K562 (cell line): ENCODE data around the gene DNAJC15. TPM values are rescaled to one million over a fixed set of nuclear protein-coding genes. Genes with fewer than 3 reads are reported as not detected.
"Not testable (repeated sequence)": the region's sequence is repeated elsewhere in the genome, so short reads cannot be mapped to it uniquely, and the experiment has no call there.

Experiments
- ATAC-seq: fragments of 200-7000 bp; cut with Tn5 transposase; 3 replicates; pipeline ENCODE4 v1.9.1; 2020; ENCODE audit warnings: moderate library complexity
- BruUV-seq: library from RNA; stranded (reverse); fragments of 400-500 nt; replicated peaks from 2 replicates; lab custom pipeline; 2021; lab: Mats Ljungman, UMichigan
- CTCF ChIA-PET: fragments of 300-600 bp; formaldehyde crosslinking; extraction: SDS; loops from one replicate; lab custom pipeline; 2021; ENCODE audit warnings: low intra/inter-chr PET ratio; lab: Yijun Ruan, JAX
- POLR2A ChIA-PET: fragments of 300-600, 350-650 bp; sonication (Branson Sonifier 250); formaldehyde crosslinking; extraction: SDS; loops from one replicate; lab custom pipeline; 2021; ENCODE audit warnings: antibody characterized with exemption, inconsistent platforms; lab: Yijun Ruan, JAX
- DNase-seq, 4 experiments: peaks; one replicate each; pipeline versions ENCODE4 v3.0.0 to v3.0.0-alpha.2; 2011 to 2018; ENCODE audit warnings: low spot score in 3 of 4, mixed read lengths in 3 of 4; ENCODE audit errors: extremely low read depth in 1 of 4
- FAIRE-seq: peaks from 2 replicates; lab custom pipeline; 2011; peaks lifted over from hg19 to GRCh38; lab: Jason Lieb, UNC
- H2AFZ ChIP-seq: 2 replicates; pipeline ENCODE4 v1.6.0; 2011; ENCODE audit warnings: low read depth, low read length, control low read depth, inconsistent platforms
- H3K27ac ChIP-seq: fragments of 200-600 bp; 3 replicates; pipeline ENCODE4 v1.8.0; 2011; ENCODE audit warnings: low read depth, mild to moderate bottlenecking, control low read depth, inconsistent platforms, low read length, moderate library complexity, mixed read lengths; ENCODE audit errors: extremely low read depth
- H3K27me3 ChIP-seq, 2 experiments: fragments of 300-600 bp in 1 of 2; 2 replicates in 1 of 2; 3 replicates in 1 of 2; pipeline versions ENCODE4 v1.6.0 to v1.8.0; 2011; ENCODE audit warnings: inconsistent platforms in 2 of 2, low read length in 2 of 2, mild to moderate bottlenecking in 1 of 2, mixed read lengths in 1 of 2, moderate library complexity in 1 of 2; ENCODE audit not compliant: control insufficient read depth in 2 of 2, insufficient read depth in 2 of 2
- H3K36me3 ChIP-seq: fragments of 300-600 bp; 3 replicates; pipeline ENCODE4 v1.8.0; 2011; ENCODE audit warnings: mild to moderate bottlenecking, low read length, inconsistent platforms; ENCODE audit not compliant: control insufficient read depth, insufficient read depth
- H3K4me1 ChIP-seq, 2 experiments: fragments of 200-600 bp in 1 of 2; replicated peaks in 1 of 2; 2 replicates in 1 of 2; 3 replicates in 1 of 2; pipeline versions ENCODE4 v1.5.1 to v1.8.0; 2011; ENCODE audit warnings: inconsistent platforms in 2 of 2, low read length in 2 of 2, mild to moderate bottlenecking in 1 of 2, mixed read lengths in 1 of 2, moderate library complexity in 1 of 2; ENCODE audit not compliant: control insufficient read depth in 2 of 2, insufficient read depth in 2 of 2
- H3K4me2 ChIP-seq: 2 replicates; pipeline ENCODE4 v1.6.1; 2011; ENCODE audit warnings: low read length, control low read depth, inconsistent platforms, mixed read lengths; ENCODE audit not compliant: insufficient read depth
- H3K4me3 ChIP-seq: fragments of 200-600 bp; sonication (generic), shearing (Covaris generic); 2 replicates; pipeline ENCODE4 v1.5.1; 2016; ENCODE audit warnings: control low read depth, inconsistent platforms
- H3K79me2 ChIP-seq: fragments of 200-600 bp; 3 replicates; pipeline ENCODE4 v1.8.0; 2011; ENCODE audit warnings: low read length, inconsistent platforms; ENCODE audit not compliant: control insufficient read depth, insufficient read depth
- H3K9ac ChIP-seq, 2 experiments: 2 replicates each; pipeline versions ENCODE4 v1.6.0 to v1.6.1; 2011; ENCODE audit warnings: low read depth in 2 of 2, low read length in 2 of 2, control low read depth in 1 of 2, inconsistent platforms in 1 of 2, mild to moderate bottlenecking in 1 of 2, mixed read lengths in 1 of 2; ENCODE audit not compliant: insufficient read depth in 1 of 2
- H3K9me1 ChIP-seq: one replicate; pipeline ENCODE4 v1.6.0; 2011; ENCODE audit warnings: inconsistent platforms, mild to moderate bottlenecking, low read length, moderate library complexity; ENCODE audit not compliant: control insufficient read depth, insufficient read depth
- H3K9me3 ChIP-seq: replicated peaks from 2 replicates; pipeline ENCODE4 v1.5.1; 2011; ENCODE audit warnings: low read depth, low read length, inconsistent platforms; ENCODE audit not compliant: control insufficient read depth, insufficient read depth
- H4K20me1 ChIP-seq: replicated peaks from 2 replicates; pipeline ENCODE4 v1.6.1; 2011; ENCODE audit warnings: low read length, inconsistent platforms, mixed read lengths; ENCODE audit not compliant: control insufficient read depth, insufficient read depth
- ELF2 ChIP-seq: fragments of 250-450 bp; sonication (Bioruptor Pico); IDR thresholded peaks from 2 replicates; pipeline ENCODE4 v1.5.0; 2021; ENCODE audit warnings: mild to moderate bottlenecking
- NR2F6 ChIP-seq: fragments of 450-650 bp; formaldehyde crosslinking; IDR thresholded peaks from 2 replicates; pipeline ENCODE4 v1.4.0; 2020; ENCODE audit warnings: mild to moderate bottlenecking
- PHF21A ChIP-seq: fragments of 450-650 bp; IDR thresholded peaks from 2 replicates; pipeline ENCODE4 v1.6.1; 2017; ENCODE audit warnings: low read depth, borderline replicate concordance
- TEAD1 ChIP-seq, 2 experiments: fragments of 450-650 bp in 1 of 2; sonication (generic) in 1 of 2; formaldehyde crosslinking; IDR thresholded peaks; 2 replicates each; pipeline versions ENCODE4 v1.4.0 to v1.8.0; 2020 to 2022; ENCODE audit warnings: mild to moderate bottlenecking in 2 of 2, missing genetic modification reagents in 1 of 2
- ZC3H8 ChIP-seq: fragments of 450-650 bp; IDR thresholded peaks from 2 replicates; pipeline ENCODE4 v1.6.1; 2017
- ZNF696 ChIP-seq: fragments of 250-450 bp; sonication (Bioruptor Pico); conservative IDR thresholded peaks from 2 replicates; pipeline ENCODE4 v1.4.0; 2020; ENCODE audit warnings: mild to moderate bottlenecking, moderate library complexity
- WGBS: fragments of 100-300 bp; shearing (Covaris generic); methylation state at CpG from one replicate; pipeline ENCODE4 v1.1.6; 2016; ENCODE audit warnings: low coverage, mixed read lengths; ENCODE audit not compliant: insufficient coverage; ENCODE audit errors: missing lambda C conversion rate; 5-methylcytosine and 5-hydroxymethylcytosine counted together
- in situ Hi-C: fragments of 300-500 bp; cut with MboI; formaldehyde crosslinking; loops from 4 replicates; pipeline ENCODE4 v1.15.0; 2018; ENCODE audit warnings: inconsistent platforms, mixed read lengths
- intact Hi-C: fragments of 100-400 bp; cut with micrococcal nuclease; formaldehyde crosslinking; loops from 2 replicates; pipeline ENCODE4 v1.14.2; 2022
- polyA plus RNA-seq, 8 experiments: library from polyadenylated mRNA; depleted of rRNA in 4 of 8; stranded (reverse) in 5 of 8; unstranded in 3 of 8; fragments of >200 nt; fragmentation: Nextera tagmentation in 2 of 8; fragmentation: Illumina TruSeq in 1 of 8; extraction: Ambion mirVana in 2 of 8; extraction: Trizol in 1 of 8; gene quantifications; 2 replicates each; pipeline versions ENCODE4 v1.2.1 to v1.2.3, GENCODE V29; 2011 to 2014; ENCODE audit warnings: inconsistent platforms in 1 of 8, missing spikeins in 1 of 8
- total RNA-seq, 7 experiments: library from RNA; depleted of rRNA in 6 of 7; stranded (reverse); fragments of >200 nt in 6 of 7; fragmentation: Illumina TruSeq in 2 of 7; extraction: Trizol in 2 of 7; gene quantifications; 2 replicates each; pipeline versions ENCODE4 v1.2.1 to v1.2.3, GENCODE V29; 2011 to 2021; ENCODE audit warnings: low replicate concordance in 1 of 7

The DNAJC15 gene
- total and polyA plus RNA-seq, 9 of the 15 experiments (the other 6 are each of a cell fraction or from before 2014, with no cell fraction given): 0.47 to 3.8 (median 1.0) TPM

DNA sequence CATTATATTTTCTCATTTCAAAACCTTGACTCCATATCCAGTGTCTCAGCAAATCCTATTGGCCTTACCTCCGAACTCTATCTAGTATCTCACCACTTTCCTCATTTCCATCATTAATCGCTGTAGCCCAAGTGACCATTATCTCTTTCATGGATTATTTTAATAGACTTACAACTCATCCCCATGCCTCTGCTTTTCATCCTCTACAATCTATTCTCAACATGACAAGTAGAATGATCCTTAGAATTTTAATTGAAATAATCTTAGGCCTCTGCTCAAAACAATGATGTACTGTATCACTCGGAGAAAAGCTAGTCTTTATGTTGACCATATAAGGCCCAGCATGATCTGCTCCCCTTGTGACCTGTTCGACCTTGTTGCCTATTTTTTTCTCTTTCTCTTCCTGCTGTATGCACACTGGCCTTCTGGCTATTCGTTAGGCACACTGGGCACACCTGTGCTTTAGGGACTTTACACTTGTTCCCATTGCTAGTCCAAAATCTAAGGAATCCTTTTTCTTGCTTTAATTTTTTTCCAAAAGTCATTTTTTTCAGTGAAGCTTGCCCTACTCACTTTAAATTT, 21.4 kb downstream of the DNAJC15 start:
- BruUV-seq: no TSS peak
- Histone ChIP-seq H3K4me2 (no peak overlapping the region), H3K27ac (no peak overlapping the region), H3K9ac (no peak overlapping the region), H4K20me1 (no peaks in the 10 kb centered on the region), H3K4me3 (no peak overlapping the region), H3K4me1 (no peaks in the 10 kb centered on the region), H3K9me1 (no peaks in the 10 kb centered on the region), H3K9me3 (no peaks in the 10 kb centered on the region), H3K79me2 (no peaks in the 10 kb centered on the region), H3K36me3 (no peaks in the 10 kb centered on the region), H2AFZ (no peak overlapping the region), H3K27me3 (no peaks in the 10 kb centered on the region)
- ChIA-PET CTCF (no interaction called here), POLR2A (no interaction called here)
- FAIRE-seq: no peak
- TF ChIP-seq TEAD1 (CRISPR knock-in tag; IDR thresholded peaks at IDR 0.05): no peak
- no peak for TF ChIP-seq ELF2
- TF ChIP-seq ZC3H8: no peak
- no peak for TF ChIP-seq PHF21A
- no peak for TF ChIP-seq NR2F6 (CRISPR knock-in tag)
- no peak for TF ChIP-seq ZNF696 (CRISPR knock-in tag)
- no peak for DNase-seq
- in situ Hi-C loops (no loop called here), intact Hi-C loops (no loop called here)
- WGBS: 15% methylated on average over 3 of the region's 5 CpGs
- no peak for ATAC-seq

- DNase-seq, H3K36me3 ChIP-seq, BruUV-seq, ATAC-seq, H3K4me3 ChIP-seq, intact Hi-C loops, H3K9ac ChIP-seq, H2AFZ ChIP-seq, H3K27me3 ChIP-seq, H3K79me2 ChIP-seq, H3K9me1 ChIP-seq, H4K20me1 ChIP-seq, CTCF ChIA-PET, FAIRE-seq, H3K27ac ChIP-seq, POLR2A ChIA-PET, in situ Hi-C loops, H3K4me2 ChIP-seq, H3K4me1 ChIP-seq, H3K9me3 ChIP-seq: not testable (repeated sequence)
- WGBS: 8% methylated on average over 9 of the region's 10 CpGs
Measured at GRCh38 chr13:43045302-43045773, 22.0 kb downstream of the DNAJC15 start.
